ENCODE measurements around the gene FLRT3.

DNA sequence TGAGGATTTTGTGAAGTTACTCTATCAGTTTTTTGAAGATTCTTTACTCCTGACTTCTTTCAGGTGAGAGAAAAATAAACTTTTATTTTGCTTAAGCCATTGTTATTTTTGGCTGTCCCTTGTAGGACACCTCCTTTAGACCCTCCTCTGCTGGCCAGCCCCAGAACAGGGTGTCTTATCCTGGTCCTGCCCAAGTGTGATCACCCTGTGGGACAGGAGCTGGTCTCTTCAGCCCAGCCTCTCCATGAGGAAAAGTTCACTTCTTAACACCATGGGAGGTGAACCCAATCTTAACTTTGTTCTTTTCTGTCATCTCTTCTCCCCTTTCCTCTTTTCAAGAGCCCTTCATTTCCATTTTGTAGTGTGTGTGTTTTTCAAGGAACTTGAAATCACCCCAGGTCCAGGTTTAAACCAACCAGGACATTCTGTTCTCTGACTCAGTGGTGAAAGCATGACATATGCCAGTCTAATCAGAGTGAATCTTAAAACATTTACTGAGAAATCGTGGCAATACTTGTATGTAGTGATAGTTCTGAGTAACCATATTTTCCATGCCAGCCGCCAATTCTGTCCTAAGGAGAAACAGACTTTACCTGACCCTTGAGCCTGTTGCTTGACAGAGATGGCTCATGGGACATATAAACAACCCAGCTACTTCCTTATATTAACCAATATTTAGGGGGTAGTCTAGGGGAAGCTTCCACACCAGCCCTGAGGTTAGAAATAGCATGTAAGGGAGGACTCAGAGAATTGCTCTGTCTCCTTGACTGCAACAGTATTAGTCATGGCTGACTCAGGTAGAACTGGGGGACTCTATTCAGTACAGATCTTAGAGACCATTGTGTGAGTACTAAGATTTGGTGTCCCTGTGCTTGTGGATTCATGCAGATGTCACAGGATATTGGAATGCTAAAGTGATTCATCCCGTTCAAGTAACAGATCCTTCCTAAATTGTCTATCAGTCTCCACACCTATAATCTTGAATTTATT, 48.8 kb downstream of the FLRT3 start:
- TF ChIP-seq, protein P1, sequence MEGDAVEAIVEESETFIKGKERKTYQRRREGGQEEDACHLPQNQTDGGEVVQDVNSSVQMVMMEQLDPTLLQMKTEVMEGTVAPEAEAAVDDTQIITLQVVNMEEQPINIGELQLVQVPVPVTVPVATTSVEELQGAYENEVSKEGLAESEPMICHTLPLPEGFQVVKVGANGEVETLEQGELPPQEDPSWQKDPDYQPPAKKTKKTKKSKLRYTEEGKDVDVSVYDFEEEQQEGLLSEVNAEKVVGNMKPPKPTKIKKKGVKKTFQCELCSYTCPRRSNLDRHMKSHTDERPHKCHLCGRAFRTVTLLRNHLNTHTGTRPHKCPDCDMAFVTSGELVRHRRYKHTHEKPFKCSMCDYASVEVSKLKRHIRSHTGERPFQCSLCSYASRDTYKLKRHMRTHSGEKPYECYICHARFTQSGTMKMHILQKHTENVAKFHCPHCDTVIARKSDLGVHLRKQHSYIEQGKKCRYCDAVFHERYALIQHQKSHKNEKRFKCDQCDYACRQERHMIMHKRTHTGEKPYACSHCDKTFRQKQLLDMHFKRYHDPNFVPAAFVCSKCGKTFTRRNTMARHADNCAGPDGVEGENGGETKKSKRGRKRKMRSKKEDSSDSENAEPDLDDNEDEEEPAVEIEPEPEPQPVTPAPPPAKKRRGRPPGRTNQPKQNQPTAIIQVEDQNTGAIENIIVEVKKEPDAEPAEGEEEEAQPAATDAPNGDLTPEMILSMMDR (IDR thresholded peaks at IDR 0.05) = no peak
- TF ChIP-seq POLR2A (IDR thresholded peaks at IDR 0.05) = no peak
